OCI-LY7 (cell line): Measurements from ENCODE around the gene MZB1. TPM values are rescaled to one million over a fixed set of nuclear protein-coding genes. Genes with fewer than 3 reads are reported as not detected.

Experiments
- BruUV-seq: library from RNA; stranded (reverse); fragments of 400-500 nt; replicated peaks from 2 replicates; lab custom pipeline; 2021; lab: Mats Ljungman, UMichigan
- CTCF ChIA-PET: fragments of 300-600 bp; sonication (Branson Sonifier 250); formaldehyde crosslinking; loops from one replicate; lab custom pipeline; 2022; ENCODE audit warnings: antibody characterized with exemption; ENCODE audit not compliant: unreplicated experiment; lab: Charles Lee
- POLR2A ChIA-PET: fragments of 300-600 bp; sonication (Branson Sonifier 250); formaldehyde crosslinking; loops from one replicate; lab custom pipeline; 2022; ENCODE audit warnings: antibody characterized with exemption; lab: Charles Lee
- DNase-seq: peaks from one replicate; pipeline ENCODE4 v3.0.0-alpha.2; 2015; ENCODE audit warnings: low spot score
- H2AFZ ChIP-seq: fragments of 200-600 bp; sonication (generic), shearing (Covaris generic); 2 replicates; pipeline ENCODE4 v1.6.1; 2014; ENCODE audit warnings: mild to moderate bottlenecking, antibody characterized with exemption, low read length, moderate library complexity
- H3K27ac ChIP-seq: fragments of 200-600 bp; sonication (generic); 2 replicates; pipeline ENCODE4 v1.5.1; 2014; ENCODE audit warnings: mixed run types, low read depth, mild to moderate bottlenecking, moderate library complexity, low read length, inconsistent platforms; ENCODE audit not compliant: poor library complexity, severe bottlenecking
- H3K36me3 ChIP-seq: fragments of 200-600 bp; sonication (generic); 2 replicates; pipeline ENCODE4 v1.6.1; 2014; ENCODE audit warnings: mild to moderate bottlenecking, antibody characterized with exemption, low read length, moderate library complexity, mixed read lengths; ENCODE audit not compliant: insufficient read depth
- H3K4me1 ChIP-seq: fragments of 200-600 bp; sonication (generic); 2 replicates; pipeline ENCODE4 v1.5.1; 2014; ENCODE audit warnings: mild to moderate bottlenecking, low read length; ENCODE audit not compliant: insufficient read depth, poor library complexity, severe bottlenecking
- H3K4me2 ChIP-seq: fragments of 200-600 bp; sonication (generic); 2 replicates; pipeline ENCODE4 v1.6.1; 2014; ENCODE audit warnings: mild to moderate bottlenecking, low read length
- H3K4me3 ChIP-seq: fragments of 200-600 bp; sonication (generic); 2 replicates; pipeline ENCODE4 v1.5.1; 2014; ENCODE audit warnings: mild to moderate bottlenecking, low read depth, low read length; ENCODE audit not compliant: poor library complexity, severe bottlenecking
- H3K79me2 ChIP-seq: fragments of 200-600 bp; sonication (generic); 2 replicates; pipeline ENCODE4 v1.6.1; 2016; ENCODE audit warnings: low read depth, mild to moderate bottlenecking, low read length, moderate library complexity, mixed read lengths; ENCODE audit not compliant: insufficient read depth
- H3K9me2 ChIP-seq: fragments of 200-600 bp; sonication (generic); 2 replicates; pipeline ENCODE4 v1.6.1; 2016; ENCODE audit warnings: mild to moderate bottlenecking, low read length, mixed read lengths; ENCODE audit not compliant: insufficient read depth
- H3K9me3 ChIP-seq: fragments of 200-600 bp; sonication (generic); 2 replicates; pipeline ENCODE4 v1.6.1; 2014; ENCODE audit warnings: mild to moderate bottlenecking, mixed run types, low read length, mixed read lengths
- H4K20me1 ChIP-seq: fragments of 200-600 bp; sonication (generic); 2 replicates; pipeline ENCODE4 v1.6.1; 2014; ENCODE audit warnings: mild to moderate bottlenecking, antibody characterized with exemption, low read length, moderate library complexity, mixed read lengths; ENCODE audit not compliant: insufficient read depth
- EZH2phosphoT487 ChIP-seq: fragments of 200-600 bp; sonication (generic); IDR thresholded peaks from 2 replicates; pipeline ENCODE4 v1.6.1; 2018; ENCODE audit warnings: low read depth, borderline replicate concordance, mild to moderate bottlenecking, mixed run types, antibody characterized with exemption, low read length, moderate library complexity, mixed read lengths
- intact Hi-C: fragments of 100-400 bp; cut with micrococcal nuclease; formaldehyde crosslinking; loops from one replicate; pipeline ENCODE4 v1.10.0; 2022; ENCODE audit not compliant: unreplicated experiment
- total RNA-seq, 2 experiments: library from RNA; depleted of rRNA in 1 of 2; stranded (reverse); fragments of >200 nt in 1 of 2; shearing (Covaris generic) in 1 of 2; gene quantifications; 2 replicates each; pipeline ENCODE4 v1.2.3, GENCODE V29; 2014 to 2022

MZB1 gene
- total RNA-seq, 2 experiments from 2014 or later, result 727 to 1,014 TPM

GRCh38 chr5:139340051-139340450 is 49.7 kb downstream of the MZB1 start:
- Histone ChIP-seq H3K36me3 (peaks cover 12% of the 10 kb centered on the region), H3K4me3 (no peak overlapping the region), H3K4me1 (peaks cover 30% of the 10 kb centered on the region), H3K4me2 (no peak overlapping the region), H3K27ac (no peak overlapping the region), H3K79me2 (peaks cover 28% of the 10 kb centered on the region), H3K9me2 (no peaks in the 10 kb centered on the region), H4K20me1 (peaks cover 18% of the 10 kb centered on the region; the same call in 1 of the 2 replicates), H2AFZ (no peak overlapping the region), H3K9me3 (no peaks in the 10 kb centered on the region)
- intact Hi-C loops, result loop anchor here (5.0 kb wide), 1 partner anchor 68 kb away; no protein-coding TSS in a partner anchor
- no peak for TF ChIP-seq EZH2phosphoT487
- POLR2A ChIA-PET, result interaction anchor here (0.7 to 1.1 kb wide), 3 partner anchors 33 to 89 kb away, joined by 3 to 4 read pairs (median 3); no protein-coding TSS in a partner anchor
- no peak for DNase-seq
- no TSS peak for BruUV-seq
- CTCF ChIA-PET, result no interaction called here

Other genes starting within 250 kb of the MZB1 start
- 9.2 and 11.4 TPM in 2 replicates for gene SIL1, start 191.5 kb downstream of the MZB1 start, total RNA-seq (2014; rRNA removed; shearing (Covaris generic))
- 22.8 and 25.8 TPM in 2 replicates for gene SIL1, start 191.5 kb downstream of the MZB1 start, total RNA-seq (2022)
- 205 and 276 TPM in 2 replicates for gene MATR3, start 96.2 kb downstream of the MZB1 start, total RNA-seq (2014; rRNA removed; shearing (Covaris generic))
- 270 and 274 TPM in 2 replicates for gene MATR3, start 96.2 kb downstream of the MZB1 start, total RNA-seq (2022)
- 64.3 and 73.6 TPM in 2 replicates for gene PAIP2, start 48.1 kb downstream of the MZB1 start, total RNA-seq (2014; rRNA removed; shearing (Covaris generic))
- gene PAIP2, start 48.1 kb downstream of the MZB1 start, total RNA-seq (2022), result 97.8 and 113 TPM in 2 replicates
- 14.6 and 20.3 TPM in 2 replicates for gene SLC23A1, start 6.6 kb downstream of the MZB1 start, total RNA-seq (2014; rRNA removed; shearing (Covaris generic))
- 63.1 and 67.9 TPM in 2 replicates for gene SLC23A1, start 6.6 kb downstream of the MZB1 start, total RNA-seq (2022)
- gene PROB1, start 5.2 kb upstream of the MZB1 start, total RNA-seq (2014; rRNA removed; shearing (Covaris generic)), result 4.4 and 4.6 TPM in 2 replicates
- 4.6 and 5.9 TPM in 2 replicates for gene PROB1, start 5.2 kb upstream of the MZB1 start, total RNA-seq (2022)
- 12.0 and 12.4 TPM in 2 replicates for gene SPATA24, start 14.2 kb upstream of the MZB1 start, total RNA-seq (2014; rRNA removed; shearing (Covaris generic))
- 9.4 and 10.8 TPM in 2 replicates for gene SPATA24, start 14.2 kb upstream of the MZB1 start, total RNA-seq (2022)
- 1.2 and 2.5 TPM in 2 replicates for gene DNAJC18, start 49.6 kb upstream of the MZB1 start, total RNA-seq (2014; rRNA removed; shearing (Covaris generic))
- 7.1 and 12.6 TPM in 2 replicates for gene DNAJC18, start 49.6 kb upstream of the MZB1 start, total RNA-seq (2022)
- gene ECSCR, start 72.8 kb upstream of the MZB1 start, total RNA-seq (2014; rRNA removed; shearing (Covaris generic)), result not detected in 2 replicates
- gene ECSCR, start 72.8 kb upstream of the MZB1 start, total RNA-seq (2022), result not detected in 2 replicates
- gene SMIM33, start 81.1 kb upstream of the MZB1 start, total RNA-seq (2014; rRNA removed; shearing (Covaris generic)), result not detected in 2 replicates
- gene SMIM33, start 81.1 kb upstream of the MZB1 start, total RNA-seq (2022), result not detected in 2 replicates
- gene STING1, start 92.8 kb upstream of the MZB1 start, total RNA-seq (2014; rRNA removed; shearing (Covaris generic)), result not detected in 2 replicates
- gene STING1, start 92.8 kb upstream of the MZB1 start, total RNA-seq (2022), result 0.44 TPM in 1 of 2 replicates, not detected in the other
- gene UBE2D2, start 171.4 kb upstream of the MZB1 start, total RNA-seq (2014; rRNA removed; shearing (Covaris generic)), result 102 and 145 TPM in 2 replicates
- gene UBE2D2, start 171.4 kb upstream of the MZB1 start, total RNA-seq (2022), result 239 and 271 TPM in 2 replicates